ENCODE results near the gene XRRA1. TPM values are rescaled to one million over a fixed set of nuclear protein-coding genes. Genes with fewer than 3 reads are reported as not detected.

XRRA1 gene
- polyA plus RNA-seq, 3 donors, result 1.2 to 3.6 (median 3.5) TPM

- no peak for DNase-seq
- WGBS (ENCODE audit: insufficient coverage), result no CpG with 5 or more reads among the region's 1 CpG
- Histone ChIP-seq H3K4me2 (replicated peaks; ENCODE audit: extremely low read depth, low read length, poor library complexity, severe bottlenecking) (no peak overlapping the region), H3K9ac (ENCODE audit: insufficient read depth, low read length, poor library complexity, severe bottlenecking) (no peak overlapping the region), H3K4me3 (replicated peaks in 1 of 3; ENCODE audit: low read depth in 2 of 3, low read length in 3 of 3) (no peak overlapping the region), H3K4me1 (ENCODE audit: control insufficient read depth in 1 of 2, insufficient read depth in 2 of 2, low read length in 2 of 2) (peaks cover 12 to 16% of the 10 kb centered on the region in 2 donors), H2AFZ (ENCODE audit: insufficient read depth, low read depth, low read length, poor library complexity, severe bottlenecking) (no peak overlapping the region), H3K27ac (ENCODE audit: low read depth in 1 of 2, low read length in 2 of 2) (no peak overlapping the region), H3K79me2 (ENCODE audit: insufficient read depth, low read length) (no peaks in the 10 kb centered on the region), H3K27me3 (ENCODE audit: control insufficient read depth in 2 of 2, insufficient read depth in 2 of 2, low read length in 2 of 2) (no peaks in the 10 kb centered on the region), H3K36me3 (replicated peaks in 1 of 2; ENCODE audit: control insufficient read depth in 1 of 2, insufficient read depth in 2 of 2, low read length in 2 of 2) (peaks cover 11 to 27% of the 10 kb centered on the region in 2 donors), H3K9me3 (replicated peaks in 1 of 2; ENCODE audit: control insufficient read depth in 1 of 2, insufficient read depth in 1 of 2, low read length in 2 of 2) (no peaks in the 10 kb centered on the region), H4K20me1 (ENCODE audit: insufficient read depth, low read length) (no peaks in the 10 kb centered on the region)
- no peaks in the 10 kb centered on the region for H3K9me3 Mint-ChIP-seq
- intact Hi-C loops (cut with micrococcal nuclease), result loop anchor here in 1 of 2 donors (5.0 kb wide), 1 partner anchor 35 kb away; the partner anchor contains the start of genes SPCS2 and XRRA1
- no peak overlapping the region for H3K27ac Mint-ChIP-seq
- peaks cover 13 to 29% of the 10 kb centered on the region in 2 donors for H3K36me3 Mint-ChIP-seq
- H3K4me3 Mint-ChIP-seq, result no peak overlapping the region
- H3K27me3 Mint-ChIP-seq (ENCODE audit: low read depth in 3 of 3), result no peaks in the 10 kb centered on the region
- TF ChIP-seq CTCF (IDR thresholded peaks at IDR 0.05), result no peak
- H3K4me1 Mint-ChIP-seq, result peaks cover 21% of the 10 kb centered on the region
Observed at GRCh38 chr11:74981888-74982287, 33.0 kb upstream of the XRRA1 start.

GRCh38 chr11:74980634-74981033, 31.7 kb upstream of the XRRA1 start:
- Histone ChIP-seq H3K27ac (ENCODE audit: low read depth in 1 of 2, low read length in 2 of 2) (peak overlapping the region in 1 of 2 donors; percentile 76), H3K36me3 (replicated peaks in 1 of 2; ENCODE audit: control insufficient read depth in 1 of 2, insufficient read depth in 2 of 2, low read length in 2 of 2) (peaks cover 22 to 39% of the 10 kb centered on the region in 2 donors), H2AFZ (ENCODE audit: insufficient read depth, low read depth, low read length, poor library complexity, severe bottlenecking) (no peak overlapping the region), H3K4me2 (replicated peaks; ENCODE audit: extremely low read depth, low read length, poor library complexity, severe bottlenecking) (no peak overlapping the region), H3K27me3 (ENCODE audit: control insufficient read depth in 2 of 2, insufficient read depth in 2 of 2, low read length in 2 of 2) (no peaks in the 10 kb centered on the region), H3K9me3 (replicated peaks in 1 of 2; ENCODE audit: control insufficient read depth in 1 of 2, insufficient read depth in 1 of 2, low read length in 2 of 2) (no peaks in the 10 kb centered on the region), H4K20me1 (ENCODE audit: insufficient read depth, low read length) (no peaks in the 10 kb centered on the region), H3K9ac (ENCODE audit: insufficient read depth, low read length, poor library complexity, severe bottlenecking) (peak overlapping the region; percentile 1), H3K79me2 (ENCODE audit: insufficient read depth, low read length) (no peaks in the 10 kb centered on the region), H3K4me3 (replicated peaks in 1 of 3; ENCODE audit: low read depth in 2 of 3, low read length in 3 of 3) (no peak overlapping the region), H3K4me1 (ENCODE audit: control insufficient read depth in 1 of 2, insufficient read depth in 2 of 2, low read length in 2 of 2) (peaks cover 12 to 16% of the 10 kb centered on the region in 2 donors)
- intact Hi-C loops (cut with micrococcal nuclease), result loop anchor here in 1 of 2 donors (5.0 kb wide), 1 partner anchor 33 kb away; the partner anchor contains the start of genes SPCS2 and XRRA1
- Mint-ChIP-seq H3K36me3 (peaks cover 23 to 39% of the 10 kb centered on the region in 2 donors), H3K27me3 (ENCODE audit: low read depth in 3 of 3) (no peaks in the 10 kb centered on the region), H3K4me3 (no peak overlapping the region), H3K9me3 (no peaks in the 10 kb centered on the region), H3K4me1 (peaks cover 21% of the 10 kb centered on the region), H3K27ac (peak overlapping the region; percentile 12 to 89 (median 67))
- no CpG with 5 or more reads among the region's 2 CpGs for WGBS (ENCODE audit: insufficient coverage)
- peak; percentile 34 to 75 (median 50) for DNase-seq
- no peak for TF ChIP-seq CTCF (IDR thresholded peaks at IDR 0.05)
